ENCODE data around the gene OR6X1. TPM values are rescaled to one million over a fixed set of nuclear protein-coding genes. Genes with fewer than 3 reads are reported as not detected.

The OR6X1 gene
- total and polyA plus RNA-seq, 2 of the 8 experiments (the other 6 are each of a cell fraction or from before 2014, with no cell fraction given), result not detected

DNA sequence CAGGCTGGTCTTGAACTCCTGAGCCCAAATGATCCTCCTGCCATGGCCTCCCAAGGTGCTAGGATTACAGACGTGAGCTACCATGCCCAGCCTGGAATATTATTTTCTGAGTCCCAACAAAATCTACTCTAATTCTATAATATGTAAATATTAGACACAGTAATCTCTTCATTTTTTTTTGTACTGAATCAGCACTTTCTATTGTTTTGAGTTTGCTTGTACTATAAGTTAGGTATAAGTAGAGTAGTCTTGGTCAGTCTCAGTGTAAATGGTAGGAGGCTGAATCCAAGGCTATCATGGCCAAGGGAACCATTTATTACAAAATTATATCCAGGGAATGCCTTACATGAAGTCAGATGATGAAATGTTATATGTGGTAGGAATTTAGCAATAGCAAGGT lies 19.6 kb upstream of the OR6X1 start (continued):
- TF ChIP-seq USF2 (IDR thresholded peaks at IDR 0.05; ENCODE audit: low read length) (no peak), TEAD4 (IDR thresholded peaks at IDR 0.05; ENCODE audit: low read depth, low read length) (no peak), TCF12 (IDR thresholded peaks at IDR 0.05; ENCODE audit: low read depth, low read length) (no peak)
